A549 (cell line): Measurements from ENCODE around the gene TEX9.

Experiments
- HOXA7 ChIP-seq: fragments of 250-450 bp; sonication (Bioruptor Pico); IDR thresholded peaks from 2 replicates; pipeline ENCODE4 v1.5.0; 2020; ENCODE audit warnings: mild to moderate bottlenecking, moderate library complexity
- NR3C1 ChIP-seq: fragments of >200 bp; sonication (Bioruptor Twin); formaldehyde crosslinking; IDR thresholded peaks from 3 replicates; pipeline ENCODE4 v1.6.1; 2017
- POLR2A ChIP-seq: IDR thresholded peaks from 2 replicates; pipeline ENCODE4 v1.6.1; 2012; ENCODE audit warnings: mild to moderate bottlenecking, low read length
- POLR2AphosphoS2 ChIP-seq: conservative IDR thresholded peaks from 2 replicates; pipeline ENCODE4 v1.6.1; 2012; ENCODE audit warnings: low read length, improper control_type of control experiment, inconsistent platforms
- RAD21 ChIP-seq, 2 experiments: fragments of >200 bp in 1 of 2; sonication (Bioruptor Twin) in 1 of 2; formaldehyde crosslinking in 1 of 2; IDR thresholded peaks in 1 of 2; conservative IDR thresholded peaks in 1 of 2; 2 replicates in 1 of 2; 3 replicates in 1 of 2; pipeline ENCODE4 v1.6.1; 2012 to 2018; ENCODE audit warnings: inconsistent platforms in 1 of 2
- RFX5 ChIP-seq: fragments of 450-650 bp; IDR thresholded peaks from 2 replicates; pipeline ENCODE4 v1.7.1; 2014; ENCODE audit warnings: antibody characterized with exemption, mild to moderate bottlenecking, moderate library complexity
- TF ChIP-seq, protein P1 (sequence below): fragments of >200 bp; sonication (Bioruptor Twin); formaldehyde crosslinking; IDR thresholded peaks from 3 replicates; pipeline ENCODE4 v1.5.1; 2016

DNA sequence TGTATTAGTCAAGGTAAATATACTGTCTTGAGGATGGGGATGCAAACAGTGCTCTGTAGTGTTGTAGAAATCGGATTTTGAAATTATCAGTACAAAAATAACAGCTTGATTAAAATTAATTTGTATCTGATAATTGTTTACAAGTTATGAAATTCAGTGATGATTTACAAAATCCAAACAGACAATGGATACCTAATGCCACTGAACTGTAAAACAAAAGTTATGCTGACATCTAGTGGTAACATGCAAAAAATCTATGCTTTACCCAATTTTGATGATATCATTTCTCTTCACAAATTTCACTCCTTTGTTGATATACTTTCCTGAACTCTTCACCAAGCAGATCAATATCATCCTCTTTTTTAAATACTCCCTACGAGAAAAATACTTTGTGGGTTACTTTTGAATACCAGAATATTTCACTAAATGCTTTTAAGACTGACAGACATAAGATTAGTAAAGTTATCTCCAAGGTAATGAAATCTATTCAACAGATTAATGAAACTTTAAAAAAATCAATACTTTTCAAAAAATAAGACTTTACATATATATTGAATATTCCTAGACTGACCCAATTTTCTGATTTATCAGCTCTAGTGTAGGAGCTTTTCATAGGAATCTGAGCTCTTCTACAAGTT lies 63.7 kb downstream of the TEX9 start:
- TF ChIP-seq, protein P1, sequence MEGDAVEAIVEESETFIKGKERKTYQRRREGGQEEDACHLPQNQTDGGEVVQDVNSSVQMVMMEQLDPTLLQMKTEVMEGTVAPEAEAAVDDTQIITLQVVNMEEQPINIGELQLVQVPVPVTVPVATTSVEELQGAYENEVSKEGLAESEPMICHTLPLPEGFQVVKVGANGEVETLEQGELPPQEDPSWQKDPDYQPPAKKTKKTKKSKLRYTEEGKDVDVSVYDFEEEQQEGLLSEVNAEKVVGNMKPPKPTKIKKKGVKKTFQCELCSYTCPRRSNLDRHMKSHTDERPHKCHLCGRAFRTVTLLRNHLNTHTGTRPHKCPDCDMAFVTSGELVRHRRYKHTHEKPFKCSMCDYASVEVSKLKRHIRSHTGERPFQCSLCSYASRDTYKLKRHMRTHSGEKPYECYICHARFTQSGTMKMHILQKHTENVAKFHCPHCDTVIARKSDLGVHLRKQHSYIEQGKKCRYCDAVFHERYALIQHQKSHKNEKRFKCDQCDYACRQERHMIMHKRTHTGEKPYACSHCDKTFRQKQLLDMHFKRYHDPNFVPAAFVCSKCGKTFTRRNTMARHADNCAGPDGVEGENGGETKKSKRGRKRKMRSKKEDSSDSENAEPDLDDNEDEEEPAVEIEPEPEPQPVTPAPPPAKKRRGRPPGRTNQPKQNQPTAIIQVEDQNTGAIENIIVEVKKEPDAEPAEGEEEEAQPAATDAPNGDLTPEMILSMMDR: peak; percentile 80
- TF ChIP-seq POLR2A (no peak), POLR2AphosphoS2 (no peak), NR3C1 (no peak), RFX5 (no peak), HOXA7 (CRISPR knock-in tag) (no peak), RAD21 (conservative IDR thresholded peaks at IDR 0.05 in 1 of 2, IDR thresholded peaks at IDR 0.05 in 1 of 2) (peak; percentile 82 to 83)
